ENCODE results near the gene HNRNPUL2. TPM values are rescaled to one million over a fixed set of nuclear protein-coding genes. Genes with fewer than 3 reads are reported as not detected.

HNRNPUL2 gene
- total RNA-seq, 1 experiment from 2014 or later, result 47.3 TPM

- BruUV-seq (replicated peaks), result TSS peak; percentile 84
- in situ Hi-C loops (cut with HindIII; ENCODE audit: low pct_unique_long_range_greater_than_20kb, low sequenced_read_pairs), result no loop called here
- DNase-seq (ENCODE audit: low read depth, low spot score) (no peak), ATAC-seq (peak; percentile 90)
- H3K36me3 ChIP-seq (ENCODE audit: control insufficient read depth, insufficient read depth, low read length), result no peaks in the 10 kb centered on the region; the same call in 1 of the 2 replicates
- H3K27me3 ChIP-seq (ENCODE audit: control insufficient read depth, insufficient read depth, low read length), result no peaks in the 10 kb centered on the region
- ChIA-PET CTCF (no interaction called here), POLR2A (no interaction called here)
- peak; percentile 80 for TF ChIP-seq POLR2AphosphoS5 (IDR thresholded peaks at IDR 0.05; ENCODE audit: low read depth, low read length)
- TF ChIP-seq SIN3A (IDR thresholded peaks at IDR 0.05; ENCODE audit: borderline replicate concordance, insufficient read depth, low read depth, low read length), result peak; percentile 44; the same call in 1 of the 2 replicates
- TF ChIP-seq, protein P1, sequence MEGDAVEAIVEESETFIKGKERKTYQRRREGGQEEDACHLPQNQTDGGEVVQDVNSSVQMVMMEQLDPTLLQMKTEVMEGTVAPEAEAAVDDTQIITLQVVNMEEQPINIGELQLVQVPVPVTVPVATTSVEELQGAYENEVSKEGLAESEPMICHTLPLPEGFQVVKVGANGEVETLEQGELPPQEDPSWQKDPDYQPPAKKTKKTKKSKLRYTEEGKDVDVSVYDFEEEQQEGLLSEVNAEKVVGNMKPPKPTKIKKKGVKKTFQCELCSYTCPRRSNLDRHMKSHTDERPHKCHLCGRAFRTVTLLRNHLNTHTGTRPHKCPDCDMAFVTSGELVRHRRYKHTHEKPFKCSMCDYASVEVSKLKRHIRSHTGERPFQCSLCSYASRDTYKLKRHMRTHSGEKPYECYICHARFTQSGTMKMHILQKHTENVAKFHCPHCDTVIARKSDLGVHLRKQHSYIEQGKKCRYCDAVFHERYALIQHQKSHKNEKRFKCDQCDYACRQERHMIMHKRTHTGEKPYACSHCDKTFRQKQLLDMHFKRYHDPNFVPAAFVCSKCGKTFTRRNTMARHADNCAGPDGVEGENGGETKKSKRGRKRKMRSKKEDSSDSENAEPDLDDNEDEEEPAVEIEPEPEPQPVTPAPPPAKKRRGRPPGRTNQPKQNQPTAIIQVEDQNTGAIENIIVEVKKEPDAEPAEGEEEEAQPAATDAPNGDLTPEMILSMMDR (IDR thresholded peaks at IDR 0.05), result no peak
- TF ChIP-seq REST (IDR thresholded peaks at IDR 0.05; ENCODE audit: insufficient read depth in 1 of 2, low read depth in 2 of 2, low read length in 1 of 2), result peak in 1 of 2 experiments; percentile 33; a peak in 1 of 4 replicates
- TF ChIP-seq TCF7L2 (IDR thresholded peaks at IDR 0.05; ENCODE audit: low read depth, low read length), result peak; percentile 67
- H3K9me3 ChIP-seq (ENCODE audit: control insufficient read depth, insufficient read depth, low read depth, low read length), result no peaks in the 10 kb centered on the region
- H3K4me1 ChIP-seq (ENCODE audit: control insufficient read depth, insufficient read depth, low read length), result peaks cover 11% of the 10 kb centered on the region
- intact Hi-C loops (cut with micrococcal nuclease; ENCODE audit: unreplicated experiment), result no loop called here
- peak within 1 kb of the TSS; percentile 82 for H3K27ac ChIP-seq (ENCODE audit: low read length)
- H3K4me3 ChIP-seq (ENCODE audit: low read depth in 2 of 2, low read length in 2 of 2), result peak within 1 kb of the TSS; percentile 82 to 87
Observed at GRCh38 chr11:62678770-62679696, 48.2 kb downstream of the HNRNPUL2 start, which contains the start of gene UBXN1. Gene UBXN1, minus strand, starts transcription at chr11:62679073. Its CDS starts 150 bp downstream, at chr11:62678923.

DNA sequence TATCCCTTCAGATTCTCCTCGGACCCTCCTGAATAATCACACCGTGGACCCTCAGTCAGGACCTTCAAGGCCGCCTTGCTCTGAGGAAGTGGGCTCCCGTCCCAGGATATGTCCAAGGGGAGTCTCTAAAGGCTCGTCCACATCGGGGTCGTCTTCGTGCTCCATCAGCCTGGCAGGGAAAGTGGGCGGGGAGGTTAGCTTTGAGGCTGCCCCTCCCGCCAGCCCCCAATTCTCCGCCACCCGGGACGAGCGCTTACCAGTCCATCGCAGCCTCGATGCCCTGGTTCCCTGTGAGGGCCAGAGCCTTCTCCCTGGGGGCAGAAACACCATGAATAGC lies 48.9 kb downstream of the HNRNPUL2 start:
- no peaks in the 10 kb centered on the region; the same call in 1 of the 2 replicates for H3K36me3 ChIP-seq (ENCODE audit: control insufficient read depth, insufficient read depth, low read length)
- peaks cover 11% of the 10 kb centered on the region for H3K4me1 ChIP-seq (ENCODE audit: control insufficient read depth, insufficient read depth, low read length)
- DNase-seq (ENCODE audit: low read depth, low spot score) (no peak), ATAC-seq (no peak; the same call in 1 of the 2 replicates)
- intact Hi-C loops (cut with micrococcal nuclease; ENCODE audit: unreplicated experiment) (no loop called here), in situ Hi-C loops (cut with HindIII; ENCODE audit: low pct_unique_long_range_greater_than_20kb, low sequenced_read_pairs) (no loop called here)
- no TSS peak for BruUV-seq (replicated peaks)
- H3K27ac ChIP-seq (ENCODE audit: low read length), result peak overlapping the region; percentile 82
- ChIA-PET POLR2A (interaction anchor here (0.5 kb wide), 1 partner anchor 88 kb away, joined by 5 read pairs; no protein-coding TSS in a partner anchor), CTCF (no interaction called here)
- TF ChIP-seq, protein P1 (IDR thresholded peaks at IDR 0.05), result no peak
- TF ChIP-seq TCF7L2 (IDR thresholded peaks at IDR 0.05; ENCODE audit: low read depth, low read length), result no peak
- TF ChIP-seq SIN3A (IDR thresholded peaks at IDR 0.05; ENCODE audit: borderline replicate concordance, insufficient read depth, low read depth, low read length), result no peak
- TF ChIP-seq POLR2AphosphoS5 (IDR thresholded peaks at IDR 0.05; ENCODE audit: low read depth, low read length), result no peak
- TF ChIP-seq REST (IDR thresholded peaks at IDR 0.05; ENCODE audit: insufficient read depth in 1 of 2, low read depth in 2 of 2, low read length in 1 of 2), result no peak
- no peaks in the 10 kb centered on the region for H3K9me3 ChIP-seq (ENCODE audit: control insufficient read depth, insufficient read depth, low read depth, low read length)
- peak overlapping the region; percentile 82 to 87 for H3K4me3 ChIP-seq (ENCODE audit: low read depth in 2 of 2, low read length in 2 of 2)
- no peaks in the 10 kb centered on the region for H3K27me3 ChIP-seq (ENCODE audit: control insufficient read depth, insufficient read depth, low read length)
